H1 (cell line): ENCODE measurements around the gene NUDT6. TPM values are rescaled to one million over a fixed set of nuclear protein-coding genes. Genes with fewer than 3 reads are reported as not detected.

Experiments used
- CTCF ChIA-PET: fragments of 300-600 bp; sonication (Branson Sonifier 250); formaldehyde crosslinking; loops from one replicate; lab custom pipeline; 2021; ENCODE audit not compliant: partially characterized antibody; lab: Charles Lee
- POLR2A ChIA-PET: fragments of 300-600 bp; sonication (Branson Sonifier 250); formaldehyde crosslinking; loops from one replicate; lab custom pipeline; 2021; ENCODE audit warnings: inconsistent platforms; ENCODE audit not compliant: partially characterized antibody; lab: Charles Lee
- DNase-seq, 2 experiments: peaks; one replicate each; pipeline versions ENCODE4 v3.0.0 to v3.0.0-alpha.2; 2010 to 2022; ENCODE audit warnings: low spot score in 2 of 2, low read depth in 1 of 2, mixed read lengths in 1 of 2
- FAIRE-seq: peaks from 2 replicates; lab custom pipeline; 2011; peaks lifted over from hg19 to GRCh38; lab: Jason Lieb, UNC
- H2AFZ ChIP-seq: 2 replicates; pipeline ENCODE4 v1.8.1; 2012; ENCODE audit warnings: low read length, inconsistent platforms
- H2AK5ac ChIP-seq: 2 replicates; pipeline ENCODE4 v1.6.1; 2013; ENCODE audit warnings: low read depth, low read length
- H2BK120ac ChIP-seq: replicated peaks from 2 replicates; pipeline ENCODE3; 2013; ENCODE audit warnings: low read depth, low read length, inconsistent platforms
- H2BK12ac ChIP-seq: 2 replicates; pipeline ENCODE4 v1.6.1; 2013; ENCODE audit warnings: low read depth, low read length
- H2BK15ac ChIP-seq: 2 replicates; pipeline ENCODE4 v1.6.1; 2013; ENCODE audit warnings: low read length
- H2BK20ac ChIP-seq: 2 replicates; pipeline ENCODE4 v1.6.1; 2013; ENCODE audit warnings: low read length
- H2BK5ac ChIP-seq: 2 replicates; pipeline ENCODE4 v1.6.1; 2013; ENCODE audit warnings: low read depth, low read length
- H3K14ac ChIP-seq: 2 replicates; pipeline ENCODE4 v1.6.1; 2013; ENCODE audit warnings: inconsistent platforms; ENCODE audit not compliant: insufficient read length
- H3K18ac ChIP-seq: 2 replicates; pipeline ENCODE4 v1.6.1; 2013; ENCODE audit warnings: low read length; ENCODE audit errors: extremely low read depth
- H3K23ac ChIP-seq: 2 replicates; pipeline ENCODE4 v1.6.1; 2013; ENCODE audit warnings: inconsistent platforms; ENCODE audit not compliant: insufficient read length
- H3K23me2 ChIP-seq: 2 replicates; pipeline ENCODE4 v1.6.1; 2013; ENCODE audit warnings: low read depth, low read length
- H3K27ac ChIP-seq: 2 replicates; pipeline ENCODE4 v1.6.1; 2011; ENCODE audit warnings: low read depth, low read length, inconsistent platforms
- H3K27me3 ChIP-seq, 4 experiments: replicated peaks in 1 of 4; 1 replicate in 1 of 4; 2 replicates in 3 of 4; pipeline versions ENCODE4 v1.6.1 to v1.8.1; 2011 to 2013; ENCODE audit warnings: low read length in 3 of 4, mild to moderate bottlenecking in 3 of 4, inconsistent platforms in 2 of 4, mixed read lengths in 2 of 4, moderate library complexity in 1 of 4; ENCODE audit not compliant: control insufficient read depth in 3 of 4, insufficient read depth in 3 of 4; ENCODE audit errors: extremely low read depth in 1 of 4
- H3K36me3 ChIP-seq, 4 experiments: 2 replicates each; pipeline versions ENCODE4 v1.6.1 to v1.8.1; 2011 to 2013; ENCODE audit warnings: mild to moderate bottlenecking in 4 of 4, low read length in 3 of 4, moderate library complexity in 2 of 4, control low read depth in 1 of 4, inconsistent platforms in 1 of 4; ENCODE audit not compliant: insufficient read depth in 4 of 4, control insufficient read depth in 2 of 4
- H3K4ac ChIP-seq: replicated peaks from 2 replicates; pipeline ENCODE3; 2013; ENCODE audit warnings: low read length, low read depth, mixed read lengths, inconsistent platforms; ENCODE audit not compliant: insufficient read length
- H3K4me1 ChIP-seq, 4 experiments: replicated peaks in 1 of 4; 1 replicate in 1 of 4; 2 replicates in 3 of 4; pipeline versions ENCODE4 v1.6.1 to v1.8.1; 2011 to 2013; ENCODE audit warnings: low read length in 3 of 4, inconsistent platforms in 2 of 4, mixed read lengths in 1 of 4; ENCODE audit not compliant: insufficient read depth in 4 of 4, control insufficient read depth in 3 of 4
- H3K4me2 ChIP-seq, 2 experiments: 2 replicates each; pipeline versions ENCODE4 v1.6.1 to v1.8.1; 2011 to 2013; ENCODE audit warnings: low read depth in 2 of 2, low read length in 2 of 2, control low read depth in 1 of 2, inconsistent platforms in 1 of 2, mild to moderate bottlenecking in 1 of 2; ENCODE audit not compliant: insufficient read depth in 1 of 2
- H3K4me3 ChIP-seq, 4 experiments: fragments of 200-600, 300-600 bp in 1 of 4; sonication (generic), shearing (Covaris generic), sonication (Bioruptor Twin) in 1 of 4; 2 replicates each; pipeline versions ENCODE4 v1.5.1 to v1.8.1; 2011 to 2016; ENCODE audit warnings: low read length in 4 of 4, low read depth in 3 of 4, control low read depth in 2 of 4, inconsistent platforms in 2 of 4, mild to moderate bottlenecking in 2 of 4, mixed read lengths in 1 of 4, moderate library complexity in 1 of 4; ENCODE audit not compliant: insufficient read depth in 2 of 4; ENCODE audit errors: extremely low read depth in 1 of 4
- H3K56ac ChIP-seq: replicated peaks from 2 replicates; pipeline ENCODE3; 2013; ENCODE audit warnings: low read depth, mild to moderate bottlenecking, mixed read lengths, low read length, inconsistent platforms; ENCODE audit not compliant: insufficient read length
- H3K79me1 ChIP-seq: 2 replicates; pipeline ENCODE4 v1.6.1; 2013; ENCODE audit warnings: low read depth, low read length, control low read depth
- H3K79me2 ChIP-seq, 2 experiments: 2 replicates each; pipeline versions ENCODE4 v1.6.1 to v1.8.1; 2012 to 2013; ENCODE audit warnings: low read length in 2 of 2, mild to moderate bottlenecking in 2 of 2, inconsistent platforms in 1 of 2; ENCODE audit not compliant: insufficient read depth in 2 of 2, control insufficient read depth in 1 of 2
- H3K9ac ChIP-seq, 4 experiments: replicated peaks in 1 of 4; 1 replicate in 1 of 4; 2 replicates in 3 of 4; pipeline versions ENCODE4 v1.6.1 to v1.8.1; 2011 to 2013; ENCODE audit warnings: low read depth in 3 of 4, low read length in 3 of 4, control low read depth in 2 of 4, mild to moderate bottlenecking in 2 of 4, moderate library complexity in 2 of 4, inconsistent platforms in 1 of 4; ENCODE audit errors: extremely low read depth in 1 of 4
- H3K9me3 ChIP-seq, 2 experiments: 2 replicates each; pipeline versions ENCODE4 v1.6.1 to v1.8.1; 2012 to 2013; ENCODE audit warnings: mild to moderate bottlenecking in 2 of 2, moderate library complexity in 2 of 2, control low read depth in 1 of 2, inconsistent platforms in 1 of 2, low read depth in 1 of 2, low read length in 1 of 2, mixed read lengths in 1 of 2; ENCODE audit not compliant: insufficient read depth in 2 of 2
- H4K20me1 ChIP-seq, 2 experiments: replicated peaks in 1 of 2; 2 replicates each; pipeline versions ENCODE3 to v1.8.1; 2011 to 2013; ENCODE audit warnings: inconsistent platforms in 2 of 2, low read length in 2 of 2, mild to moderate bottlenecking in 1 of 2; ENCODE audit not compliant: insufficient read depth in 2 of 2, control insufficient read depth in 1 of 2
- H4K5ac ChIP-seq: 2 replicates; pipeline ENCODE4 v1.6.1; 2013; ENCODE audit warnings: low read length, low read depth, mixed read lengths, inconsistent platforms; ENCODE audit not compliant: insufficient read length
- H4K8ac ChIP-seq: 2 replicates; pipeline ENCODE4 v1.8.0; 2013; ENCODE audit warnings: mild to moderate bottlenecking, moderate library complexity, low read length, inconsistent platforms; ENCODE audit not compliant: insufficient read depth; ENCODE audit errors: extremely low read depth
- H4K91ac ChIP-seq: replicated peaks from 2 replicates; pipeline ENCODE3; 2013; ENCODE audit warnings: low read length, mixed read lengths, inconsistent platforms; ENCODE audit not compliant: insufficient read length
- ATF3 ChIP-seq: IDR thresholded peaks from 2 replicates; pipeline ENCODE4 v1.6.1; 2011; ENCODE audit warnings: low read depth, mild to moderate bottlenecking, low read length; ENCODE audit not compliant: insufficient read depth
- CBX8 ChIP-seq: fragments of 300-800, 300-1000 bp; sonication (generic); IDR thresholded peaks from 2 replicates; pipeline ENCODE4 v1.7.1; 2016; ENCODE audit warnings: low read depth, low read length, borderline replicate concordance
- CHD1 ChIP-seq: IDR thresholded peaks from 2 replicates; pipeline ENCODE4 v1.6.1; 2012; ENCODE audit warnings: low read depth, low read length, improper control_type of control experiment
- POLR2AphosphoS5 ChIP-seq: IDR thresholded peaks from 2 replicates; pipeline ENCODE4 v1.6.1; 2011; ENCODE audit warnings: low read depth, low read length
- RNF2 ChIP-seq: fragments of 200-900, 300-1000 bp; sonication (generic); IDR thresholded peaks from 2 replicates; pipeline ENCODE4 v1.7.1; 2016; ENCODE audit warnings: borderline replicate concordance, low read depth, mild to moderate bottlenecking, antibody characterized with exemption, low read length; ENCODE audit not compliant: poor library complexity, severe bottlenecking; ENCODE audit errors: missing control alignments
- SP2 ChIP-seq: IDR thresholded peaks from 2 replicates; pipeline ENCODE4 v1.6.1; 2012; ENCODE audit warnings: mild to moderate bottlenecking, low read length, inconsistent platforms
- WGBS, 2 experiments: shearing (Covaris generic) in 1 of 2; methylation state at CpG; one replicate each; pipeline versions ENCODE4 v1.1.6 to v1.1.7; 2013 to 2015; ENCODE audit warnings: low lambda C conversion rate in 2 of 2, mixed read lengths in 2 of 2, inconsistent platforms in 1 of 2, low coverage in 1 of 2, missing lambda C conversion rate in 1 of 2; ENCODE audit not compliant: insufficient replicate concordance in 2 of 2, insufficient coverage in 1 of 2, insufficient read length in 1 of 2; ENCODE audit errors: extremely low coverage in 1 of 2, missing lambda C conversion rate in 1 of 2; 5-methylcytosine and 5-hydroxymethylcytosine counted together
- polyA plus RNA-seq, 7 experiments: library from polyadenylated mRNA; depleted of rRNA in 3 of 7; stranded (reverse) in 5 of 7; unstranded in 2 of 7; fragments of >200 nt in 5 of 7; fragments of 200-250 nt in 2 of 7; gene quantifications; 1 replicate in 5 of 7; 2 replicates in 1 of 7; 4 replicates in 1 of 7; pipeline versions ENCODE4 v1.2.1 to v1.2.3, GENCODE V29; 2011 to 2013; ENCODE audit warnings: missing spikeins in 2 of 7, mixed read lengths in 2 of 7
- total RNA-seq: library from RNA; stranded (reverse); fragmentation: NEBNext Ultra II Directional; extraction: Animal tissue kit (Norgen Biotek cat#: 25700); gene quantifications from 2 replicates; pipeline ENCODE4 v1.2.1, GENCODE V29; 2021

NUDT6 gene
- total and polyA plus RNA-seq, 2 of the 8 experiments (the other 6 are each of a cell fraction or from before 2014, with no cell fraction given): 5.0 to 12.4 TPM

- TF ChIP-seq SP2: no peak
- TF ChIP-seq ATF3: no peak
- no peak for TF ChIP-seq CHD1
- TF ChIP-seq CBX8: no peak
- TF ChIP-seq POLR2AphosphoS5: no peak
- TF ChIP-seq RNF2: no peak
- peaks cover 13% of the 10 kb centered on the region for H3K79me1 ChIP-seq
- no peak overlapping the region for H2BK20ac ChIP-seq
- ChIA-PET POLR2A (interaction anchor here (1.0 to 19.7 kb wide), 4 partner anchors 9 to 58 kb away, joined by 3 to 278 read pairs (median 34); partner anchors contain the start of gene FGF2), CTCF (interaction anchor here (1.3 to 2.1 kb wide), 4 partner anchors 9 to 87 kb away, joined by 3 to 12 read pairs (median 6); no protein-coding TSS in a partner anchor)
- no peak overlapping the region for H2BK15ac ChIP-seq
- no peaks in the 10 kb centered on the region for H3K23me2 ChIP-seq
- H4K5ac ChIP-seq: no peak overlapping the region
- peaks cover 3 to 37% (median 16%) of the 10 kb centered on the region in 4 experiments; a peak in 6 of 7 replicates for H3K4me1 ChIP-seq
- no peak overlapping the region for H3K23ac ChIP-seq
- H2BK12ac ChIP-seq: no peak overlapping the region
- H3K9ac ChIP-seq: no peak overlapping the region
- no peaks in the 10 kb centered on the region for H3K27me3 ChIP-seq
- H2AK5ac ChIP-seq: no peak overlapping the region
- H3K36me3 ChIP-seq: peaks cover 0 to 71% (median 20%) of the 10 kb centered on the region in 4 experiments; a peak in 6 of 8 replicates
- DNase-seq (no peak), FAIRE-seq (no peak)
- H3K18ac ChIP-seq: no peak overlapping the region
- no peaks in the 10 kb centered on the region for H3K9me3 ChIP-seq
- H4K91ac ChIP-seq: no peak overlapping the region
- no peak overlapping the region for H2BK120ac ChIP-seq
- H3K4me2 ChIP-seq: peak overlapping the region; percentile 0 to 33; a peak in 1 of 4 replicates
- H4K20me1 ChIP-seq: peaks cover 29 to 35% of the 10 kb centered on the region in 2 experiments
- no peak overlapping the region for H3K4ac ChIP-seq
- no peak overlapping the region for H2BK5ac ChIP-seq
- H3K79me2 ChIP-seq: peaks cover 57 to 99% of the 10 kb centered on the region in 2 experiments
- no peak overlapping the region for H2AFZ ChIP-seq
- H3K14ac ChIP-seq: no peak overlapping the region
- no peak overlapping the region for H3K4me3 ChIP-seq
- no peak overlapping the region for H3K27ac ChIP-seq
- 96% methylated on average over 3 of the region's 3 CpGs; no CpG with 5 or more reads in 1 of the 2 experiments for WGBS, 2 experiments
- no peak overlapping the region for H3K56ac ChIP-seq
- no peak overlapping the region for H4K8ac ChIP-seq
Measured at GRCh38 chr4:122845066-122845465, 77.3 kb downstream of the NUDT6 start.
